ENCODE data around the gene RUVBL2. TPM values are rescaled to one million over a fixed set of nuclear protein-coding genes. Genes with fewer than 3 reads are reported as not detected.

The RUVBL2 gene
- total RNA-seq, 1 donor: 119 TPM

GRCh38 chr19:49064029-49064629 is 70.4 kb downstream of the RUVBL2 start:
- DNase-seq (ENCODE audit: low read depth): no peak
- no peak for TF ChIP-seq CTCF (IDR thresholded peaks at IDR 0.05; ENCODE audit: insufficient read depth, low read length)
- no peak overlapping the region for H3K4me3 ChIP-seq (ENCODE audit: low read depth, low read length)

DNA sequence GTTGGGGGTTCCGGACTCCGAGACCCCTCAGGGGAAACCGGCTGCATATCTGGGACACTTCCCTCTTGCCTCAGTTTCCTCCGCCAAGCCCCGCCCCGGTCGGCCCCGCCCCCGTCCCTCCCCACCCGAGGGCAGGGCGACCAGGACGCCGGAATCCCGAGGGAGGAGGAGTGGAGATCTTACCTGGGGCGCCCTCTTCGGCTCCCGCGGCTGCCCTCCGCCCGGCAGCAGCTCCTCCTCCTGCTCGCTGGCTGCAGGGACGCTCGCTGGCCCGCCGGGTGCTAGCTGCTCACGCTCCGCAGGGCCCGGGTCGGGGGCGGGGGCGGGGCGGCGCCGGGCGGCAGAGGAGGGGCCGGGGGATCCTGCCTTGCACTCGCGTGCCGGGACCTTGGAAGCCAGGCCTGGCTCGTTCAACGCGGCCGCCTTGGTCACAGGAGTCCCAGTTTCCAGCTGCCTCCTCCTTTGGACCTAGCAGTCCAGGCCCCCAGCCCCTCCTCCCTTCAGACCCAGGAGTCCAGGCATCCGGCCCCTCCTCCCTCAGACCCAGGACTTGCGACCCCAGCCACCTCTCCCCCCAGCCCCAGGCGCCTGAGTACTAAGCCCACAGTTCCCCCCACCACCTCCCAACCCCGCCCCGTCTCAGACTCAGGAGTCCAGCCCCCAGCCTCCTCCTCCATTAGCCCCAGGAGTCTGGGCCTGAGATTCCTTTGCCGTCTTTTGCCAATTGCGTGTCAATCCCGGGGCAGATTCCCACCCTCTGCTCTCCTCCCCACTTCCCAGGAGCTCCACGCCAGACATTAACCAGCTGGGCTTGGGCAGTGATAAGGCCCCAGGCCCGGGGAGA is 71.3 kb downstream of the RUVBL2 start, which contains the start of gene NTF4:
TSS of gene NTF4 (minus strand) at position 51 of the 844 bp plus-strand sequence. CDS start 2,821 bp downstream, outside the sequence.
- no peak for TF ChIP-seq CTCF (IDR thresholded peaks at IDR 0.05; ENCODE audit: insufficient read depth, low read length)
- H3K4me3 ChIP-seq (ENCODE audit: low read depth, low read length): peak within 1 kb of the TSS; percentile 48
- no peak for DNase-seq (ENCODE audit: low read depth)

Small RNA genes lying within 50 kb of the gene (small RNA-seq; reads per million reads assigned to genes)
- gene MIR6798: not detected

Other genes starting within 250 kb of the RUVBL2 start
- gene IZUMO1, start 247.0 kb upstream of the RUVBL2 start, total RNA-seq (ENCODE audit: low replicate concordance): not detected in 2 replicates
- under 0.01 TPM in 1 of 2 replicates, not detected in the other for gene FUT1, start 241.2 kb upstream of the RUVBL2 start, total RNA-seq (ENCODE audit: low replicate concordance)
- not detected in 2 replicates for gene FGF21, start 238.4 kb upstream of the RUVBL2 start, total RNA-seq (ENCODE audit: low replicate concordance)
- gene BCAT2, start 182.9 kb upstream of the RUVBL2 start, total RNA-seq (ENCODE audit: low replicate concordance): 9.6 and 30.4 TPM in 2 replicates
- 3.6 and 25.5 TPM in 2 replicates for gene HSD17B14, start 157.4 kb upstream of the RUVBL2 start, total RNA-seq (ENCODE audit: low replicate concordance)
- 28.9 and 44.0 TPM in 2 replicates for gene PLEKHA4, start 125.3 kb upstream of the RUVBL2 start, total RNA-seq (ENCODE audit: low replicate concordance)
- gene PPP1R15A, start 121.5 kb upstream of the RUVBL2 start, total RNA-seq (ENCODE audit: low replicate concordance): 45.8 and 53.6 TPM in 2 replicates
- 0.54 TPM in 1 of 2 replicates, not detected in the other for gene TULP2, start 95.1 kb upstream of the RUVBL2 start, total RNA-seq (ENCODE audit: low replicate concordance)
- 267 and 932 TPM in 2 replicates for gene NUCB1, start 93.6 kb upstream of the RUVBL2 start, total RNA-seq (ENCODE audit: low replicate concordance)
- not detected in 2 replicates for gene DHDH, start 60.2 kb upstream of the RUVBL2 start, total RNA-seq (ENCODE audit: low replicate concordance)
- gene BAX, start 39.0 kb upstream of the RUVBL2 start, total RNA-seq (ENCODE audit: low replicate concordance): 15.5 and 45.8 TPM in 2 replicates
- gene FTL, start 28.6 kb upstream of the RUVBL2 start, total RNA-seq (ENCODE audit: low replicate concordance): 5,494 and 8,302 TPM in 2 replicates
- gene GYS1, start 578 bp upstream of the RUVBL2 start, total RNA-seq (ENCODE audit: low replicate concordance): 5.5 and 38.6 TPM in 2 replicates
- gene LHB, start 23.2 kb downstream of the RUVBL2 start, total RNA-seq (ENCODE audit: low replicate concordance): not detected in 2 replicates
- gene CGB3, start 30.4 kb downstream of the RUVBL2 start, total RNA-seq (ENCODE audit: low replicate concordance): not detected in 2 replicates
- gene CGB2, start 38.0 kb downstream of the RUVBL2 start, total RNA-seq (ENCODE audit: low replicate concordance): not detected in 2 replicates
- not detected in 2 replicates for gene CGB1, start 43.0 kb downstream of the RUVBL2 start, total RNA-seq (ENCODE audit: low replicate concordance)
- not detected in 2 replicates for gene CGB5, start 50.0 kb downstream of the RUVBL2 start, total RNA-seq (ENCODE audit: low replicate concordance)
- gene CGB8, start 55.2 kb downstream of the RUVBL2 start, total RNA-seq (ENCODE audit: low replicate concordance): not detected in 2 replicates
- gene CGB7, start 63.9 kb downstream of the RUVBL2 start, total RNA-seq (ENCODE audit: low replicate concordance): 0.09 TPM in 1 of 2 replicates, not detected in the other
- gene NTF4, start 70.9 kb downstream of the RUVBL2 start, total RNA-seq (ENCODE audit: low replicate concordance): not detected in 2 replicates
- gene KCNA7, start 78.8 kb downstream of the RUVBL2 start, total RNA-seq (ENCODE audit: low replicate concordance): not detected in 2 replicates
- 111 and 129 TPM in 2 replicates for gene SNRNP70, start 91.6 kb downstream of the RUVBL2 start, total RNA-seq (ENCODE audit: low replicate concordance)
- gene LIN7B, start 120.5 kb downstream of the RUVBL2 start, total RNA-seq (ENCODE audit: low replicate concordance): 2.2 and 3.7 TPM in 2 replicates
- 0.41 and 0.54 TPM in 2 replicates for gene C19orf73, start 125.3 kb downstream of the RUVBL2 start, total RNA-seq (ENCODE audit: low replicate concordance)
- gene PPFIA3, start 125.7 kb downstream of the RUVBL2 start, total RNA-seq (ENCODE audit: low replicate concordance): 0.99 and 2.4 TPM in 2 replicates
- not detected in 2 replicates for gene HRC, start 161.5 kb downstream of the RUVBL2 start, total RNA-seq (ENCODE audit: low replicate concordance)
- 14.0 and 15.0 TPM in 2 replicates for gene TRPM4, start 163.9 kb downstream of the RUVBL2 start, total RNA-seq (ENCODE audit: low replicate concordance)